K562 (cell line): ENCODE results near the gene ASGR2.

Experiments
- EZH2 ChIP-seq: IDR thresholded peaks from 2 replicates; pipeline ENCODE4 v1.6.1; 2012; ENCODE audit warnings: low read depth, mild to moderate bottlenecking, inconsistent platforms, low read length, borderline replicate concordance
- HNRNPH1 ChIP-seq: fragments of 200-400 bp; formaldehyde crosslinking; optimal IDR thresholded peaks from 2 replicates; pipeline ENCODE3; 2017; ENCODE audit warnings: low read depth, mild to moderate bottlenecking, low read length, moderate library complexity
- KAT8 ChIP-seq: fragments of 450-650 bp; IDR thresholded peaks from 2 replicates; pipeline ENCODE4 v1.6.1; 2016; ENCODE audit warnings: low read depth, mild to moderate bottlenecking
- MEF2D ChIP-seq: conservative IDR thresholded peaks from 2 replicates; pipeline ENCODE4 v1.6.1; 2016; ENCODE audit warnings: low read depth, missing genetic modification characterization, missing compliant biosample characterization
- POLR2A ChIP-seq: fragments of 450-650 bp; conservative IDR thresholded peaks from 2 replicates; pipeline ENCODE4 v1.6.1; 2016
- SMARCC2 ChIP-seq: fragments of 450-650 bp; IDR thresholded peaks from 2 replicates; pipeline ENCODE4 v1.6.1; 2017; ENCODE audit warnings: antibody characterized with exemption, moderate library complexity, mild to moderate bottlenecking, low read depth
- SRF ChIP-seq, 2 experiments: fragments of 250-450, 450-650 bp in 1 of 2; sonication (Bioruptor Pico) in 1 of 2; sonication (generic) in 1 of 2; formaldehyde crosslinking; IDR thresholded peaks; 2 replicates each; pipeline versions ENCODE4 v1.5.0 to v1.5.1; 2020 to 2022; ENCODE audit warnings: mild to moderate bottlenecking in 1 of 2, missing genetic modification reagents in 1 of 2
- TF ChIP-seq, protein P1 (sequence below), 3 experiments: IDR thresholded peaks in 2 of 3; conservative IDR thresholded peaks in 1 of 3; 2 replicates each; pipeline ENCODE4 v1.5.1; 2011 to 2012; ENCODE audit warnings: low read length in 3 of 3, mild to moderate bottlenecking in 3 of 3, control low read depth in 2 of 3, improper control_type of control experiment in 1 of 3, inconsistent platforms in 1 of 3, low read depth in 1 of 3, mixed read lengths in 1 of 3, moderate library complexity in 1 of 3; ENCODE audit not compliant: insufficient read depth in 2 of 3

DNA sequence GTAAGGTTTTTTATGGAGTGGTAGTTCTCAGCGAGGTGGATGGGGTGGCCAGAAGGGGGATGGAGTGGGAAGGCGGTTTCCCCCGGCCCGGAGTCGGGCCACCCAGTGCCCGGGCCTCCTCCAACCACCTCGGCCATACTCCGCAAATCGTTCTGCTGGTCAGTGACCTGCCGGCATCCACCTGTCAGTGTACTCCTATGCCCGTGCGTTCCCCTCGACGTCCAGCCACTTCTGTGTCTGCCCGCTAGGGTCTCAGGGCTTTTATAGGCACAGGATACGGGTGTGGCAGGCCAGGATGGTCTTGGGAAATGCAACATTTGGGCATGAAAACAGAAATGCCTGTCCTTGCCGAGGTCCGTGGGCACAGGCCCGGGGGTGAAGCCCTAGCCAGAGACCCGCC, 19.3 kb upstream of the ASGR2 start:
- TF ChIP-seq POLR2A (no peak), EZH2 (no peak), SRF (CRISPR knock-in tag; IDR thresholded peaks at IDR 0.05) (no peak), SMARCC2 (no peak), KAT8 (no peak), MEF2D (tag) (no peak), HNRNPH1 (no peak)
- TF ChIP-seq, protein P1, sequence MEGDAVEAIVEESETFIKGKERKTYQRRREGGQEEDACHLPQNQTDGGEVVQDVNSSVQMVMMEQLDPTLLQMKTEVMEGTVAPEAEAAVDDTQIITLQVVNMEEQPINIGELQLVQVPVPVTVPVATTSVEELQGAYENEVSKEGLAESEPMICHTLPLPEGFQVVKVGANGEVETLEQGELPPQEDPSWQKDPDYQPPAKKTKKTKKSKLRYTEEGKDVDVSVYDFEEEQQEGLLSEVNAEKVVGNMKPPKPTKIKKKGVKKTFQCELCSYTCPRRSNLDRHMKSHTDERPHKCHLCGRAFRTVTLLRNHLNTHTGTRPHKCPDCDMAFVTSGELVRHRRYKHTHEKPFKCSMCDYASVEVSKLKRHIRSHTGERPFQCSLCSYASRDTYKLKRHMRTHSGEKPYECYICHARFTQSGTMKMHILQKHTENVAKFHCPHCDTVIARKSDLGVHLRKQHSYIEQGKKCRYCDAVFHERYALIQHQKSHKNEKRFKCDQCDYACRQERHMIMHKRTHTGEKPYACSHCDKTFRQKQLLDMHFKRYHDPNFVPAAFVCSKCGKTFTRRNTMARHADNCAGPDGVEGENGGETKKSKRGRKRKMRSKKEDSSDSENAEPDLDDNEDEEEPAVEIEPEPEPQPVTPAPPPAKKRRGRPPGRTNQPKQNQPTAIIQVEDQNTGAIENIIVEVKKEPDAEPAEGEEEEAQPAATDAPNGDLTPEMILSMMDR (IDR thresholded peaks at IDR 0.05 in 2 of 3, conservative IDR thresholded peaks at IDR 0.05 in 1 of 3; ENCODE audit: insufficient read depth in 2 of 3, low read depth in 1 of 3, low read length in 3 of 3), result no peak
